ENCODE data around the gene PCAT7. TPM values are rescaled to one million over a fixed set of nuclear protein-coding genes. Genes with fewer than 3 reads are reported as not detected.

The PCAT7 gene
- total RNA-seq, 1 donor from 2014 or later: 0.35 TPM

- Histone ChIP-seq H3K4me1 (no peaks in the 10 kb centered on the region), H3K9me3 (no peaks in the 10 kb centered on the region), H3K27me3 (no peaks in the 10 kb centered on the region), H3K27ac (no peak overlapping the region), H3K4me3 (no peak overlapping the region), H3K36me3 (no peaks in the 10 kb centered on the region)
- TF ChIP-seq CTCF (IDR thresholded peaks at IDR 0.05): no peak
- intact Hi-C loops (cut with DNase I): no loop called here
- no peak for DNase-seq
- no peak for ATAC-seq
Measured at GRCh38 chr9:94577036-94577435, 22.2 kb downstream of the PCAT7 start.

- no peaks in the 10 kb centered on the region for H3K36me3 ChIP-seq
- ATAC-seq: no peak
- intact Hi-C loops (cut with DNase I): no loop called here
- no peaks in the 10 kb centered on the region for H3K9me3 ChIP-seq
- no peak overlapping the region for H3K27ac ChIP-seq
- H3K4me3 ChIP-seq: no peak overlapping the region
- DNase-seq: no peak
- no peak for TF ChIP-seq CTCF (IDR thresholded peaks at IDR 0.05)
- no peaks in the 10 kb centered on the region for H3K27me3 ChIP-seq
- H3K4me1 ChIP-seq: no peaks in the 10 kb centered on the region
Measured at GRCh38 chr9:94577571-94577970, 22.7 kb downstream of the PCAT7 start.

- Histone ChIP-seq H3K27me3 (no peaks in the 10 kb centered on the region), H3K4me1 (no peaks in the 10 kb centered on the region), H3K27ac (no peak overlapping the region), H3K9me3 (no peaks in the 10 kb centered on the region), H3K36me3 (no peaks in the 10 kb centered on the region), H3K4me3 (no peak overlapping the region)
- TF ChIP-seq CTCF (IDR thresholded peaks at IDR 0.05): no peak
- DNase-seq (no peak), ATAC-seq (no peak)
- intact Hi-C loops (cut with DNase I): no loop called here
Measured at GRCh38 chr9:94581728-94582127, 26.8 kb downstream of the PCAT7 start.

GRCh38 chr9:94584555-94584954 is 29.7 kb downstream of the PCAT7 start:
- ATAC-seq (no peak), DNase-seq (no peak)
- no peak for TF ChIP-seq CTCF (IDR thresholded peaks at IDR 0.05)
- H3K27me3 ChIP-seq: no peaks in the 10 kb centered on the region
- H3K36me3 ChIP-seq: no peaks in the 10 kb centered on the region
- no peaks in the 10 kb centered on the region for H3K9me3 ChIP-seq
- H3K27ac ChIP-seq: no peak overlapping the region
- no peaks in the 10 kb centered on the region for H3K4me1 ChIP-seq
- no peak overlapping the region for H3K4me3 ChIP-seq
- intact Hi-C loops (cut with DNase I): no loop called here

- intact Hi-C loops (cut with DNase I): no loop called here
Measured at GRCh38 chr9:94586316-94586715, 31.4 kb downstream of the PCAT7 start.

More at GRCh38 chr9:94586316-94586715, 31.4 kb downstream of the PCAT7 start:
- TF ChIP-seq CTCF (IDR thresholded peaks at IDR 0.05): no peak
- peak; percentile 49 for ATAC-seq
- H3K27ac ChIP-seq: no peak overlapping the region
- no peaks in the 10 kb centered on the region for H3K4me1 ChIP-seq
- H3K4me3 ChIP-seq: peak overlapping the region; percentile 8
- H3K36me3 ChIP-seq: no peaks in the 10 kb centered on the region
- no peaks in the 10 kb centered on the region for H3K27me3 ChIP-seq
- no peak for DNase-seq
- no peaks in the 10 kb centered on the region for H3K9me3 ChIP-seq

Data from upper lobe of right lung (tissue), 1 donor.